Subcutaneous abdominal adipose tissue (tissue), 5 donors: ENCODE data around the gene C1GALT1.

Source experiments
- H3K27ac ChIP-seq: one replicate; pipeline ENCODE4 v1.7.0; 2013; ENCODE audit warnings: low read depth, mild to moderate bottlenecking, inconsistent platforms, low read length, moderate library complexity
- H3K27me3 ChIP-seq, 5 donors: one replicate each; pipeline ENCODE4 v1.7.0; 2013; ENCODE audit warnings: low read length in 5 of 5, inconsistent platforms in 1 of 5; ENCODE audit not compliant: control insufficient read depth in 5 of 5, insufficient read depth in 4 of 5
- H3K36me3 ChIP-seq, 5 donors: one replicate each; pipeline ENCODE4 v1.7.0; 2013; ENCODE audit warnings: low read length in 5 of 5; ENCODE audit not compliant: control insufficient read depth in 5 of 5, insufficient read depth in 5 of 5
- H3K4me1 ChIP-seq, 5 donors: one replicate each; pipeline ENCODE4 v1.7.0; 2013; ENCODE audit warnings: low read length in 5 of 5, mild to moderate bottlenecking in 3 of 5, moderate library complexity in 1 of 5; ENCODE audit not compliant: control insufficient read depth in 5 of 5, insufficient read depth in 5 of 5
- H3K4me3 ChIP-seq, 5 donors: one replicate each; pipeline ENCODE4 v1.7.0; 2013; ENCODE audit warnings: low read length in 5 of 5, low read depth in 1 of 5
- H3K9ac ChIP-seq, 5 donors: one replicate each; pipeline ENCODE4 v1.7.0; 2013; ENCODE audit warnings: low read length in 5 of 5, mild to moderate bottlenecking in 4 of 5, moderate library complexity in 3 of 5
- H3K9me3 ChIP-seq, 5 donors: one replicate each; pipeline ENCODE4 v1.7.0; 2013; ENCODE audit warnings: low read length in 5 of 5; ENCODE audit not compliant: control insufficient read depth in 5 of 5
- donor health status: healthy.
- donor health status: healthy.
- donor health status: healthy.
- donor health status: healthy.
- donor health status: healthy.

C1GALT1 gene

GRCh38 chr7:7180725-7181449, 1.5 kb upstream of the C1GALT1 start:
- Histone ChIP-seq H3K27me3 (no peaks in the 10 kb centered on the region), H3K9me3 (no peaks in the 10 kb centered on the region), H3K27ac (peak overlapping the region; percentile 93), H3K9ac (peak overlapping the region in 4 of 5 donors; percentile 73 to 91 (median 82)), H3K4me1 (peaks cover 5 to 46% (median 33%) of the 10 kb centered on the region in 5 donors), H3K4me3 (peak overlapping the region in 4 of 5 donors; percentile 87 to 98 (median 90)), H3K36me3 (peaks cover 0 to 2% (median 0%) of the 10 kb centered on the region in 5 donors)

DNA sequence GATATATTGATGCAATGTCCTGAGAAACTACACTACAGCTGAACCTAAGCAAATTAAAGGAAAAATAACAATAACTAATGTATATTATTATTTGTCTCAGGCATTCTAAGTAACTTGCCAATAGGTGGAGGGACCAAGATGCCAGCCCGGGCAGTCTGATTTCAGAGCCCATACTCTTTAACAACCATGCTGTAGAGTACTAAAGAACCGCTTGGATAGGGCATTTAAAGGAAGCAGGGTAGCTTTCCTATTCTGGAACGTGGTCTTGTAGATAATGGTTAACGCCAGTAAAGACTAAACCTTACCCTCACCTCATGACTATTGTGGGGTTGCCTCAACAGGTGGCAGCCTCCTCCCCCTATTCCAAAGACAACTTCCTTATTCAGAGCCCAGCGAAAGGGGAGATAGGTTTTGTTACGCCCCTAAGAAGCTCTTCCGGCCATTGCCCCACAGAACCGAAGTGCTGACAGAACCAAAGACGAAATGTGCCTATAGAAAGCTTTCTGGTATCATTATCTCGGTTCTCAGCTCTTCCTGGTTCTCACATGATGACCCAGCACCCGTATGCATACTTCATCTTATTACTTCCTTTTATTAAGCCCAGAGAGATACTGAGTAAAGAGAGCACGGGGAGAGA, 707 bp upstream of the C1GALT1 start:
- no peaks in the 10 kb centered on the region for H3K9me3 ChIP-seq
- peak overlapping the region; percentile 93 for H3K27ac ChIP-seq
- peak overlapping the region; percentile 77 to 98 (median 89) for H3K4me3 ChIP-seq
- H3K36me3 ChIP-seq, result peaks cover 0 to 2% (median 0%) of the 10 kb centered on the region in 5 donors
- H3K27me3 ChIP-seq, result no peaks in the 10 kb centered on the region
- peak overlapping the region; percentile 73 to 91 (median 78) for H3K9ac ChIP-seq
- H3K4me1 ChIP-seq, result peaks cover 2 to 39% (median 30%) of the 10 kb centered on the region in 5 donors

GRCh38 chr7:7183061-7183837, 905 bp downstream of the C1GALT1 start:
- H3K9me3 ChIP-seq, result no peaks in the 10 kb centered on the region
- peaks cover 0 to 2% (median 0%) of the 10 kb centered on the region in 5 donors for H3K36me3 ChIP-seq
- peak overlapping the region; percentile 20 to 96 (median 92) for H3K9ac ChIP-seq
- peaks cover 0 to 34% (median 30%) of the 10 kb centered on the region in 5 donors for H3K4me1 ChIP-seq
- peak overlapping the region; percentile 93 for H3K27ac ChIP-seq
- no peaks in the 10 kb centered on the region for H3K27me3 ChIP-seq
- peak overlapping the region; percentile 74 to 98 (median 89) for H3K4me3 ChIP-seq

DNA sequence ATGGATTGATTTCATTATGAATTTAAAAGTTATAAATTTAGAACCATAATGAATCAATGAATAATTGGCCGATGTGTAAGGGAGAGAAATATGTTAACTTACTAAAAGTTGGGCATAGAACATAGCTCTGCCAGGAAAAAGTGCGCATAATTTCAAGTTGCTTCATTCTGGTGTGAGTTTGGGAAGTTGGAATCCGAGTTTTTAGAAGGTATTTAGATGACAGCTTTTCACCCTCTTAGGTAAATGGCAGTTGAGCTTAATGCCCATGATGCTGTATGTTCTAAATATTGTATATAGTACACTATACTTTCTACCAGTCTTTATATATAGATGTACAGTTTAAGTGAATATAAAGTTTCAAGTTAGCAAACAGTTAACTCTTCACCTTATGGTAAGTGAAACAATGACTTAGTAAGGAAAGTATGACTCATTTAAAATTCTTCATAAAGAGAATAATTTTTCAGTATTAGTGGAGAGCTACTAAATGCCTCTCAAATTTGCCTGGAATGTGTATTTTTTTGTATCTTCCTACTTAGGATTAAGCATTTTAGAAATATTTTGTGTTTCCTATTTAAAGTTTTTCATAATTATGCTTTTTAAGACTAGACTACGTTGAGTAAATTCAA, 1.6 kb downstream of the C1GALT1 start:
- Histone ChIP-seq H3K27ac (peak overlapping the region; percentile 93), H3K27me3 (no peaks in the 10 kb centered on the region), H3K4me3 (peak overlapping the region; percentile 20 to 98 (median 85)), H3K9ac (peak overlapping the region in 2 of 5 donors; percentile 91 to 96), H3K4me1 (peaks cover 0 to 34% (median 30%) of the 10 kb centered on the region in 5 donors), H3K9me3 (no peaks in the 10 kb centered on the region), H3K36me3 (peaks cover 0 to 2% (median 0%) of the 10 kb centered on the region in 5 donors)

DNA sequence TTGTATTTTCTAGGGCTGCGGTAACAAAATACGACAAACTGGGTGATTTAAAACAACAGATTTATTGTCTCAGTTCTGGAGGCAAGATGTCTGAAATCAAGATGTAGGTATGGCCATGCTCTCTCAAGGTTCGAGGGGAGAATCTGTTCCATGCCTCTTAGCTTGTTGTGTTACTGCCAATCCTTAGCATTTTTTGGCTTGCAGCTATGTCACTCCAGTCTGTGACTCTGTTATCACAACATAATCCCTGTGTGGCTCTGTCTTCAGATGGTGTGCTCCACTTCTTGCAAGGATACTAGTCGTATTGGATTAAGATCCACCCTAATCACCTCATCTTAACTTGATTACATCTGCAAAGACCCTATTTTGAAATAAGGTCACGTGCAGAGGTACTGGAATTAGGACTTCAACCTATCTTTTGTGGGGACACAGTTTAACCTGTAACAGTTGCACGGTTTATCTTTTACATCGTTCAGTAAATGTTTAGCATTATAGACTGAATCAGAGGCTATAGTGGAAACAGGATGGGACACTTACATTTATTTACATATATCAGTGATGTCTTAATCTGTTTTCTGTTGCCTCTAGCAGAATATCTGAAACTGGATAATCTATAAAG, 3.1 kb downstream of the C1GALT1 start:
- no peaks in the 10 kb centered on the region for H3K9me3 ChIP-seq
- H3K9ac ChIP-seq, result peak overlapping the region in 1 of 5 donors; percentile 60
- H3K4me1 ChIP-seq, result peaks cover 2 to 38% (median 34%) of the 10 kb centered on the region in 5 donors
- H3K27ac ChIP-seq, result no peak overlapping the region
- H3K36me3 ChIP-seq, result peaks cover 0 to 2% (median 0%) of the 10 kb centered on the region in 5 donors
- no peaks in the 10 kb centered on the region for H3K27me3 ChIP-seq
- H3K4me3 ChIP-seq, result no peak overlapping the region

DNA sequence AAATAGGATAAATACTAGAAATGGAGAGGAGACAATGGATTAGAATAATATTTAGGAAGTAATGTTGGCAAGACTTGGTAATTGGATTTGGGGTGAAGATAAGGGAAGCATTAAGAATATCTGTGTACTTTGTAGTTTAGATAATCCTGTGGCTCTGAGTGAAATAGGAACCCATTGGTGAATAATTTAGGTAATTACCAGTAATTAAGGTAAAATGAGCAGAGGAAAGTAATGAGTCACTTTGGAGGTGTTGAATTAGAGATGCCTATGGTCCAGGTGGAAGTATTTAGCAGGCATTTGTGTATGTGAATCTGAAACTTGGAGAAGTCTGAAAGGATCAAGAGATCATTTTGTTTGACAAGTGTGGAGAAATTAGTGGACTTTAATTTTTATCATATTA, 5.7 kb downstream of the C1GALT1 start:
- no peak overlapping the region for H3K9ac ChIP-seq
- H3K27me3 ChIP-seq, result no peaks in the 10 kb centered on the region
- no peak overlapping the region for H3K4me3 ChIP-seq
- peaks cover 0 to 3% (median 0%) of the 10 kb centered on the region in 5 donors for H3K9me3 ChIP-seq
- peaks cover 2 to 28% (median 25%) of the 10 kb centered on the region in 5 donors for H3K4me1 ChIP-seq
- peaks cover 0 to 2% (median 0%) of the 10 kb centered on the region in 5 donors for H3K36me3 ChIP-seq
- no peak overlapping the region for H3K27ac ChIP-seq

DNA sequence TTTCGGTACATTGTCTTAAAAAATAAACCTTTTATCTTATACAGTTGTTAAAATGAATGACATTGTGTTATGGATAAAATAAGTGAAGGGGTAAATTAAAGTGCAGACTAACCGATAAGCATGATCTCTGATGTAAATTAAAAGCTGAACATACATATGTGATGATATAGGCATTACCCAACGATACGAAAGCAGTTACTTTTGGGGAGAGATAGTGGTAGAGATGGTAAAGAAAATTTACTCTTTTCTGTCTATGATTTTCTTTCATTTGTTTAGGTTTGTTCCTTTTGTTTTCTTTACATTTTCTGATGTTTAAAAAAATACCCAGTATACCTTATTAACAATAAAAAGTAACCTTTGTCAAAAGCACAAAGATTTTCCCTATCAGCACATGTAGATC, 6.4 kb downstream of the C1GALT1 start:
- Histone ChIP-seq H3K9ac (no peak overlapping the region), H3K4me1 (peaks cover 2 to 22% (median 19%) of the 10 kb centered on the region in 5 donors), H3K9me3 (peaks cover 0 to 3% (median 0%) of the 10 kb centered on the region in 5 donors), H3K27me3 (no peaks in the 10 kb centered on the region), H3K36me3 (peaks cover 0 to 2% (median 0%) of the 10 kb centered on the region in 5 donors), H3K4me3 (no peak overlapping the region), H3K27ac (no peak overlapping the region)

DNA sequence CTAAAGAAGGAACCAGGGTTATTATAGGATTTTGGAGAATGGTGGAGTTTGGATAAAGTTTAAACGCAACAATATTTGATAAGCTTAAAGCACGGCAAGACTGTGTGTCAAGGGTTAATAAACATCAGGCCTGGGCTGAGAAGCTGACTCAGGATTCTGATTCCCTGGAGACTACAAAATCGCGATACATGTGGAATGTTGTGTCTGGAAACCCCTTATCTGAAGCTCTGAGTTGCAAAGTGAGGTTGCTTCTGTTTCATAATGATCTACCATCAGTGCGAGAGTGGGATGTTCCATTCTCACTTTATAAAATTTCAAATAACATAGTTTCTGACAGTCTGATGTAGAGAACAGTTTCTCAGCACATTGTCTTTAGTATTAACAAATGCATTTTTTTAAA, 7.8 kb downstream of the C1GALT1 start:
- H3K27ac ChIP-seq, result peak overlapping the region; percentile 51
- H3K9me3 ChIP-seq, result peaks cover 0 to 3% (median 0%) of the 10 kb centered on the region in 5 donors
- no peaks in the 10 kb centered on the region for H3K27me3 ChIP-seq
- H3K9ac ChIP-seq, result peak overlapping the region in 1 of 5 donors; percentile 21
- peak overlapping the region in 2 of 5 donors; percentile 26 to 31 for H3K4me3 ChIP-seq
- H3K4me1 ChIP-seq, result peaks cover 2 to 10% (median 7%) of the 10 kb centered on the region in 5 donors
- peaks cover 0 to 2% (median 0%) of the 10 kb centered on the region in 5 donors for H3K36me3 ChIP-seq

GRCh38 chr7:7191137-7191536, 8.8 kb downstream of the C1GALT1 start:
- Histone ChIP-seq H3K9me3 (peaks cover 0 to 3% (median 0%) of the 10 kb centered on the region in 5 donors), H3K4me3 (no peak overlapping the region), H3K9ac (no peak overlapping the region), H3K27me3 (no peaks in the 10 kb centered on the region), H3K27ac (no peak overlapping the region), H3K4me1 (peaks cover 0 to 6% (median 4%) of the 10 kb centered on the region in 5 donors), H3K36me3 (no peaks in the 10 kb centered on the region)
